ENCODE measurements around the gene BSG.

Gene BSG

DNA sequence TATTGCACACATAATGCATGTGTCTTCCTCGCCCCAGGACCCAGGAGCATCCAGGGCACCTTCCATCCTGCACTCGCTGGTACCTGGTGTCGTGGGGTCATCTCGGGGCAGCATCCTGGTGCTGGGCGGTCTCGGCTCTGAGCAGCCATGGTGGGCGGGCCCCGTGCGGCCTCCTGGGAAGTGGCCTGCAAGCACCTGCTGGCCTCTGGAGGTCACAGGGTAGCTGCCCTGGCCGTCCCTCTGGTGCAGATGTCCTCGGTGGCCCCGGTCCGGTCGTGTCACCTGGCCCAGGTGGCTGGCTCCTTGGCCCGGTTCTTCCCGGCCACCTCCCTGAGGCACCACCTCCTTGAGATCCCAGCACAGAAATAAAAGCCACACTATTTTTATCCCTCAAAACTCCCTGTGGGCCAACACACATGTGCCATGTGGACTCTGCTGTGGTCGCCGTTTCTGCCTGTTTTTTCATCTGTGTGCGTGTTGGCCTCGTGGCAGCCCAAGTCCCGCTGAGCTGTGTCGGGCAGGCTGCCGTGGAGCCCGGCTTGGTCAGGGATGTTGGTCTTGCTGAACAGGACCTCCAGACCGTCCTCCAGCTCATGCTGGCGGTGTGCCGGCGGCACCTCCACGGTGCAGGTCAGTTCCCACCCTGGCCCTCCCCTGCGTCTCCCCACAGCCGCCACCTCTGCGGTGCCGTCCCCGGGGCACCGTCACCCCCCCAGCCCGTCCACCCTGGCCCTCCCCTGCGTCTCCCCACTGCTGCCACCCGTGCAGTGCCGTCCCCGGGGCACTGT lies 33.6 kb upstream of the BSG start:
- H3K4me3 ChIP-seq (ENCODE audit: low read length): no peak overlapping the region
- peaks cover under 1% of the 10 kb centered on the region; the same call in 1 of the 2 replicates for H3K4me1 ChIP-seq (ENCODE audit: low read length)
- H3K27ac ChIP-seq (ENCODE audit: low read length): no peak overlapping the region
- no peak overlapping the region for H3K4me2 ChIP-seq (ENCODE audit: low read length)
- no peaks in the 10 kb centered on the region for H3K27me3 ChIP-seq (ENCODE audit: low read depth, low read length)
- peaks cover 8% of the 10 kb centered on the region for H4K20me1 ChIP-seq (ENCODE audit: insufficient read depth, low read length)
- no peak overlapping the region for H3K9ac ChIP-seq (ENCODE audit: low read length)
- peaks cover 18% of the 10 kb centered on the region for H3K79me2 ChIP-seq (ENCODE audit: low read length)
- TF ChIP-seq, protein P1, sequence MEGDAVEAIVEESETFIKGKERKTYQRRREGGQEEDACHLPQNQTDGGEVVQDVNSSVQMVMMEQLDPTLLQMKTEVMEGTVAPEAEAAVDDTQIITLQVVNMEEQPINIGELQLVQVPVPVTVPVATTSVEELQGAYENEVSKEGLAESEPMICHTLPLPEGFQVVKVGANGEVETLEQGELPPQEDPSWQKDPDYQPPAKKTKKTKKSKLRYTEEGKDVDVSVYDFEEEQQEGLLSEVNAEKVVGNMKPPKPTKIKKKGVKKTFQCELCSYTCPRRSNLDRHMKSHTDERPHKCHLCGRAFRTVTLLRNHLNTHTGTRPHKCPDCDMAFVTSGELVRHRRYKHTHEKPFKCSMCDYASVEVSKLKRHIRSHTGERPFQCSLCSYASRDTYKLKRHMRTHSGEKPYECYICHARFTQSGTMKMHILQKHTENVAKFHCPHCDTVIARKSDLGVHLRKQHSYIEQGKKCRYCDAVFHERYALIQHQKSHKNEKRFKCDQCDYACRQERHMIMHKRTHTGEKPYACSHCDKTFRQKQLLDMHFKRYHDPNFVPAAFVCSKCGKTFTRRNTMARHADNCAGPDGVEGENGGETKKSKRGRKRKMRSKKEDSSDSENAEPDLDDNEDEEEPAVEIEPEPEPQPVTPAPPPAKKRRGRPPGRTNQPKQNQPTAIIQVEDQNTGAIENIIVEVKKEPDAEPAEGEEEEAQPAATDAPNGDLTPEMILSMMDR (IDR thresholded peaks at IDR 0.05; ENCODE audit: low read depth, low read length): no peak
- no peak for TF ChIP-seq EZH2phosphoT487 (IDR thresholded peaks at IDR 0.05; ENCODE audit: low read depth)
- H2AFZ ChIP-seq (ENCODE audit: low read depth, low read length): no peak overlapping the region
- peaks cover 22% of the 10 kb centered on the region for H3K36me3 ChIP-seq (replicated peaks; ENCODE audit: low read depth, low read length)
- no peaks in the 10 kb centered on the region for H3K9me3 ChIP-seq (ENCODE audit: insufficient read depth, low read length)

DNA sequence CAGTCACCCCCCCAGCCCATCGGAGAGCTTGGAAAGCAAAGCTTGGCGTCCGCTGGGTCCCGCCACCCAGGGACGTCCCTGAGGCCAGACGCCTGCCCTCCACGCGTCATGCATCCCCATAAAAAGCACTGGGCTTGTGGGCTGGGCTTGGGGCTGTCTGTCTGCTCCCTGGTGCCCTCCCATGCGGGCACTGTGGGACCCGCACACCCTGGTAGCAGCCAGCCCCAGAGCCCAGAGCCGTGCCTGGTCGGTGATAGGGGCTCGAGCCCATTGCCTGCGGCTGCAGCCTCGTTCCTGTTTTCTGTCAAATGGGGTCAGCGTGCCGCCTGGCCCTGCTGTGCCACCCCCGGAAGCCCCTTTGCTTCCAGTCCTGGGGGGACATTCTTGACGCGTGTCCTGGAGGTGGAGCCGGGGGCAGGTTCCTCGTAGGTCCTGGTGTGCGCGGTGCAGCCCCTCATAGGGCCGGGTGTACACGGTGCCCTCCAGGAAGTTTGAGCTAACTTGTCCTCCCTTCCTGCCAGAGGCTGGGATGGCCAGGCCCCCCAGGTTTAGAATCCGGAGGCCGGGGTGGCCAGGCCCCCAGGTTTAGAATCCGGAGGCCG lies 32.9 kb upstream of the BSG start:
- H3K4me1 ChIP-seq (ENCODE audit: low read length): no peaks in the 10 kb centered on the region
- H3K9ac ChIP-seq (ENCODE audit: low read length): no peak overlapping the region
- H3K79me2 ChIP-seq (ENCODE audit: low read length): peaks cover 12% of the 10 kb centered on the region; the same call in 1 of the 2 replicates
- no peak overlapping the region for H3K4me2 ChIP-seq (ENCODE audit: low read length)
- no peaks in the 10 kb centered on the region for H3K27me3 ChIP-seq (ENCODE audit: low read depth, low read length)
- H3K27ac ChIP-seq (ENCODE audit: low read length): no peak overlapping the region
- H3K4me3 ChIP-seq (ENCODE audit: low read length): no peak overlapping the region
- TF ChIP-seq EZH2phosphoT487 (IDR thresholded peaks at IDR 0.05; ENCODE audit: low read depth): no peak
- TF ChIP-seq, protein P1 (IDR thresholded peaks at IDR 0.05; ENCODE audit: low read depth, low read length): no peak
- 0 out of 2 replicates have a peak, but pooled peaks cover 6% of the 10 kb centered on the region for H4K20me1 ChIP-seq (ENCODE audit: insufficient read depth, low read length)
- no peaks in the 10 kb centered on the region for H3K9me3 ChIP-seq (ENCODE audit: insufficient read depth, low read length)
- peaks cover 22% of the 10 kb centered on the region for H3K36me3 ChIP-seq (replicated peaks; ENCODE audit: low read depth, low read length)
- no peak overlapping the region for H2AFZ ChIP-seq (ENCODE audit: low read depth, low read length)

- TF ChIP-seq EZH2phosphoT487 (IDR thresholded peaks at IDR 0.05; ENCODE audit: low read depth): no peak
- TF ChIP-seq, protein P1 (IDR thresholded peaks at IDR 0.05; ENCODE audit: low read depth, low read length): no peak
- Histone ChIP-seq H3K4me1 (ENCODE audit: low read length) (no peaks in the 10 kb centered on the region), H3K4me2 (ENCODE audit: low read length) (no peak overlapping the region), H3K27ac (ENCODE audit: low read length) (no peak overlapping the region), H3K9ac (ENCODE audit: low read length) (no peak overlapping the region), H2AFZ (ENCODE audit: low read depth, low read length) (no peak overlapping the region), H4K20me1 (ENCODE audit: insufficient read depth, low read length) (no peaks in the 10 kb centered on the region), H3K4me3 (ENCODE audit: low read length) (no peak overlapping the region), H3K36me3 (replicated peaks; ENCODE audit: low read depth, low read length) (peaks cover 21% of the 10 kb centered on the region), H3K9me3 (ENCODE audit: insufficient read depth, low read length) (no peaks in the 10 kb centered on the region), H3K79me2 (ENCODE audit: low read length) (no peaks in the 10 kb centered on the region), H3K27me3 (ENCODE audit: low read depth, low read length) (no peaks in the 10 kb centered on the region)
Measured at GRCh38 chr19:540867-541637, 31.3 kb upstream of the BSG start.

DNA sequence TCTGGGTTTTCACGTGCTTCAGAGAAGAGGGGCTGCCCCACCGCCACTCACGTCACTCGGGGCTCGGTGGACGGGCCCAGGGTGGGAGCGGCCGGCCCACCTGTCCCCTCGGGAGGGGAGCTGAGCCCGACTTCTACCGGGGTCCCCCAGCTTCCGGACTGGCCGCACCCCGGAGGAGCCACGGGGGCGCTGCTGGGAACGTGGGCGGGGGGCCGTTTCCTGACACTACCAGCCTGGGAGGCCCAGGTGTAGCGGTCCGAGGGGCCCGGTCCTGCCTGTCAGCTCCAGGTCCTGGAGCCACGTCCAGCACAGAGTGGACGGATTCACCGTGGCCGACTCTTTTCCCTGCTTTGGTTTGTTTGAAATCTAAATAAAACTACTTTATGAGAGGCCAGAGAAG lies 30.7 kb upstream of the BSG start:
- TF ChIP-seq, protein P1 (IDR thresholded peaks at IDR 0.05; ENCODE audit: low read depth, low read length): no peak
- TF ChIP-seq EZH2phosphoT487 (IDR thresholded peaks at IDR 0.05; ENCODE audit: low read depth): no peak
- Histone ChIP-seq H2AFZ (ENCODE audit: low read depth, low read length) (no peak overlapping the region), H3K27ac (ENCODE audit: low read length) (no peak overlapping the region)

More for the DNA sequence above, 30.7 kb upstream of the BSG start:
- Histone ChIP-seq H3K4me2 (ENCODE audit: low read length) (no peak overlapping the region), H3K9ac (ENCODE audit: low read length) (no peak overlapping the region), H3K4me1 (ENCODE audit: low read length) (no peaks in the 10 kb centered on the region), H3K27me3 (ENCODE audit: low read depth, low read length) (no peaks in the 10 kb centered on the region), H3K36me3 (replicated peaks; ENCODE audit: low read depth, low read length) (peaks cover 15% of the 10 kb centered on the region), H3K79me2 (ENCODE audit: low read length) (no peaks in the 10 kb centered on the region), H3K9me3 (ENCODE audit: insufficient read depth, low read length) (no peaks in the 10 kb centered on the region), H4K20me1 (ENCODE audit: insufficient read depth, low read length) (no peaks in the 10 kb centered on the region), H3K4me3 (ENCODE audit: low read length) (no peak overlapping the region)

All from OCI-LY3 (cell line).